Measurements from ENCODE around the gene LIPF. TPM values are rescaled to one million over a fixed set of nuclear protein-coding genes. Genes with fewer than 3 reads are reported as not detected.

Gene LIPF
- total and polyA plus RNA-seq, 4 donors: not detected

- Histone ChIP-seq H3K9ac (ENCODE audit: low read depth in 1 of 2, low read length in 2 of 2) (no peak overlapping the region), H3K27me3 (ENCODE audit: control insufficient read depth in 4 of 4, insufficient read depth in 4 of 4, low read length in 3 of 4) (no peaks in the 10 kb centered on the region), H3K27ac (ENCODE audit: low read depth in 1 of 2, low read length in 2 of 2) (no peak overlapping the region), H3K4me1 (ENCODE audit: control insufficient read depth in 4 of 4, insufficient read depth in 4 of 4, low read length in 3 of 4) (no peaks in the 10 kb centered on the region), H3K9me3 (ENCODE audit: control insufficient read depth in 4 of 4, low read length in 3 of 4) (no peaks in the 10 kb centered on the region), H3K4me3 (ENCODE audit: low read depth in 1 of 3, low read length in 3 of 3) (no peak overlapping the region), H3K36me3 (ENCODE audit: control insufficient read depth in 4 of 4, insufficient read depth in 3 of 4, low read depth in 1 of 4, low read length in 3 of 4) (no peaks in the 10 kb centered on the region)
- WGBS: 86% methylated on average over 1 of the region's 1 CpG
- TF ChIP-seq FOXA2 (IDR thresholded peaks at IDR 0.05): no peak
- no peak for TF ChIP-seq TAF1 (conservative IDR thresholded peaks at IDR 0.05)
- TF ChIP-seq, protein P1, sequence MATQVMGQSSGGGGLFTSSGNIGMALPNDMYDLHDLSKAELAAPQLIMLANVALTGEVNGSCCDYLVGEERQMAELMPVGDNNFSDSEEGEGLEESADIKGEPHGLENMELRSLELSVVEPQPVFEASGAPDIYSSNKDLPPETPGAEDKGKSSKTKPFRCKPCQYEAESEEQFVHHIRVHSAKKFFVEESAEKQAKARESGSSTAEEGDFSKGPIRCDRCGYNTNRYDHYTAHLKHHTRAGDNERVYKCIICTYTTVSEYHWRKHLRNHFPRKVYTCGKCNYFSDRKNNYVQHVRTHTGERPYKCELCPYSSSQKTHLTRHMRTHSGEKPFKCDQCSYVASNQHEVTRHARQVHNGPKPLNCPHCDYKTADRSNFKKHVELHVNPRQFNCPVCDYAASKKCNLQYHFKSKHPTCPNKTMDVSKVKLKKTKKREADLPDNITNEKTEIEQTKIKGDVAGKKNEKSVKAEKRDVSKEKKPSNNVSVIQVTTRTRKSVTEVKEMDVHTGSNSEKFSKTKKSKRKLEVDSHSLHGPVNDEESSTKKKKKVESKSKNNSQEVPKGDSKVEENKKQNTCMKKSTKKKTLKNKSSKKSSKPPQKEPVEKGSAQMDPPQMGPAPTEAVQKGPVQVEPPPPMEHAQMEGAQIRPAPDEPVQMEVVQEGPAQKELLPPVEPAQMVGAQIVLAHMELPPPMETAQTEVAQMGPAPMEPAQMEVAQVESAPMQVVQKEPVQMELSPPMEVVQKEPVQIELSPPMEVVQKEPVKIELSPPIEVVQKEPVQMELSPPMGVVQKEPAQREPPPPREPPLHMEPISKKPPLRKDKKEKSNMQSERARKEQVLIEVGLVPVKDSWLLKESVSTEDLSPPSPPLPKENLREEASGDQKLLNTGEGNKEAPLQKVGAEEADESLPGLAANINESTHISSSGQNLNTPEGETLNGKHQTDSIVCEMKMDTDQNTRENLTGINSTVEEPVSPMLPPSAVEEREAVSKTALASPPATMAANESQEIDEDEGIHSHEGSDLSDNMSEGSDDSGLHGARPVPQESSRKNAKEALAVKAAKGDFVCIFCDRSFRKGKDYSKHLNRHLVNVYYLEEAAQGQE (IDR thresholded peaks at IDR 0.05): no peak
- no peak for TF ChIP-seq MAX (IDR thresholded peaks at IDR 0.05)
- TF ChIP-seq NR2F2 (IDR thresholded peaks at IDR 0.05): no peak
- TF ChIP-seq YY1 (IDR thresholded peaks at IDR 0.05): no peak
- TF ChIP-seq GABPA (IDR thresholded peaks at IDR 0.05 in 1 of 2, conservative IDR thresholded peaks at IDR 0.05 in 1 of 2): no peak
- no peak for TF ChIP-seq RXRA (IDR thresholded peaks at IDR 0.05)
- no peak for TF ChIP-seq HNF4G (IDR thresholded peaks at IDR 0.05)
- TF ChIP-seq JUND (IDR thresholded peaks at IDR 0.05): no peak
- TF ChIP-seq RAD21 (IDR thresholded peaks at IDR 0.05): no peak
- no peak for TF ChIP-seq SP1 (IDR thresholded peaks at IDR 0.05)
- TF ChIP-seq EGR1 (IDR thresholded peaks at IDR 0.05; ENCODE audit: low read depth in 2 of 2): no peak
- TF ChIP-seq, protein P2, sequence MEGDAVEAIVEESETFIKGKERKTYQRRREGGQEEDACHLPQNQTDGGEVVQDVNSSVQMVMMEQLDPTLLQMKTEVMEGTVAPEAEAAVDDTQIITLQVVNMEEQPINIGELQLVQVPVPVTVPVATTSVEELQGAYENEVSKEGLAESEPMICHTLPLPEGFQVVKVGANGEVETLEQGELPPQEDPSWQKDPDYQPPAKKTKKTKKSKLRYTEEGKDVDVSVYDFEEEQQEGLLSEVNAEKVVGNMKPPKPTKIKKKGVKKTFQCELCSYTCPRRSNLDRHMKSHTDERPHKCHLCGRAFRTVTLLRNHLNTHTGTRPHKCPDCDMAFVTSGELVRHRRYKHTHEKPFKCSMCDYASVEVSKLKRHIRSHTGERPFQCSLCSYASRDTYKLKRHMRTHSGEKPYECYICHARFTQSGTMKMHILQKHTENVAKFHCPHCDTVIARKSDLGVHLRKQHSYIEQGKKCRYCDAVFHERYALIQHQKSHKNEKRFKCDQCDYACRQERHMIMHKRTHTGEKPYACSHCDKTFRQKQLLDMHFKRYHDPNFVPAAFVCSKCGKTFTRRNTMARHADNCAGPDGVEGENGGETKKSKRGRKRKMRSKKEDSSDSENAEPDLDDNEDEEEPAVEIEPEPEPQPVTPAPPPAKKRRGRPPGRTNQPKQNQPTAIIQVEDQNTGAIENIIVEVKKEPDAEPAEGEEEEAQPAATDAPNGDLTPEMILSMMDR (IDR thresholded peaks at IDR 0.05; ENCODE audit: low read depth, low read length, missing input control): no peak
- no peak for TF ChIP-seq FOXA1 (IDR thresholded peaks at IDR 0.05)
- TF ChIP-seq HNF4A (conservative IDR thresholded peaks at IDR 0.05): no peak
- TF ChIP-seq ATF3 (IDR thresholded peaks at IDR 0.05): no peak
- TF ChIP-seq ZBTB33 (IDR thresholded peaks at IDR 0.05): no peak
- no peak for DNase-seq (ENCODE audit: low spot score)
Observed at GRCh38 chr10:88668465-88668864, 4.2 kb downstream of the LIPF start.
